ENCODE measurements around the gene PTPRN2.

DNA sequence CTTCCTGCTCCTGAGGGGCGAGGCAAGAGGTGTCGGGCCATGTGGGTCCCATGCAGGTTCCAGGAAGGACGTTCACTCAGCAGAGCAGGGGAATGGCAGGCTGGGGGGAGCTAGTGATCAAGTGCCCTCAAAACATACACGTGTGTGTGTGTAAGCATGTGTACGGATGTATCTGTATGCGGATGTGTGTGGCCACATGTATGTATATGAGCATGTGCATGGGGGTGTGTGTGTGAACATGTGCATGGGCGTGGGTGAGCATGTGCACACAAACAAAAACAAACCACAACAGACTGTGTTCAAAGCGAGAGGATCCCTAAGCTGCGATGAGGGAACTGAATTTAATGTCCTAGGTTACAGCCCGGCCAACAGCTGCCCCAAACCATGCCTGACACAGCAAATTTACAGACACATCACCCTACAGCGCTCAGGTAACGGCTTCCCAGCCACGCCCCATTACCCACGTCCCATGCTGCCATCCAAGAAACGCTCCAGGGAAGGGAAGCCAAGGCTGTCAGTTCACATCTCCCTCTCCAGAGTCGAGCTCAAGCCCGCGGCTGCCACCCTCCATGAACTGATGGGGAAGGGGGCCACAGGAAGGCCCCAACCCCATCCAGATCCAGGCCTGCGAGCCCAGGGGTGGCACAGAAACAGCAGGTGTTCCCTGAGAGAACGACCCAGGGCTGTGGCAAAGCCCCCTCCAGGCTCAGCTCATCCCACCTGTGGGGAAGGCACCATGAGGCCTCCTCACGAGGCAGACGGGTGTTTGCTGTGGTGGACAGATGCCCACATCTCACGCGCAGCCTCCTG is 56.6 kb downstream of the PTPRN2 start:
- TF ChIP-seq CTCF (IDR thresholded peaks at IDR 0.05) (no peak), POLR2A (IDR thresholded peaks at IDR 0.05) (no peak)
